ENCODE measurements around the gene TFF3. TPM values are rescaled to one million over a fixed set of nuclear protein-coding genes. Genes with fewer than 3 reads are reported as not detected.
"Not testable (repeated sequence)": the region's sequence is repeated elsewhere in the genome, so short reads cannot be mapped to it uniquely, and the experiment has no call there.

Gene TFF3
- polyA plus RNA-seq, 1 experiment, result not detected

GRCh38 chr21:42293649-42294272, 21.4 kb downstream of the TFF3 start:
- TF ChIP-seq CTCF (IDR thresholded peaks at IDR 0.05; ENCODE audit: low read depth, low read length), result no peak
- peaks cover 2% of the 10 kb centered on the region for H3K27me3 ChIP-seq (ENCODE audit: control insufficient read depth, insufficient read depth, low read length)
- no peak for DNase-seq (ENCODE audit: low read depth, low spot score)
- peaks cover 30% of the 10 kb centered on the region for H3K9me3 ChIP-seq (ENCODE audit: control insufficient read depth, insufficient read depth, low read length)
- ChIA-PET CTCF (no interaction called here), POLR2A (no interaction called here)
- no peak overlapping the region for H3K4me3 ChIP-seq (ENCODE audit: low read depth, low read length)
- H3K27ac ChIP-seq (ENCODE audit: low read depth, low read length), result no peak overlapping the region

- H3K27me3 ChIP-seq (ENCODE audit: control insufficient read depth, insufficient read depth, low read length); POLR2A ChIA-PET; CTCF ChIA-PET; H3K4me3 ChIP-seq (ENCODE audit: low read depth, low read length); H3K27ac ChIP-seq (ENCODE audit: low read depth, low read length); DNase-seq (ENCODE audit: low read depth, low spot score): not testable (repeated sequence)
- peaks cover 34% of the 10 kb centered on the region for H3K9me3 ChIP-seq (ENCODE audit: control insufficient read depth, insufficient read depth, low read length)
These were observed 22.6 kb downstream of the TFF3 start for GRCh38 chr21:42292563-42293142.

GRCh38 chr21:42291751-42292562, 23.3 kb downstream of the TFF3 start:
- DNase-seq (ENCODE audit: low read depth, low spot score), result no peak
- peaks cover 2% of the 10 kb centered on the region for H3K27me3 ChIP-seq (ENCODE audit: control insufficient read depth, insufficient read depth, low read length)
- peaks cover 35% of the 10 kb centered on the region for H3K9me3 ChIP-seq (ENCODE audit: control insufficient read depth, insufficient read depth, low read length)
- CTCF ChIA-PET, result no interaction called here
- no peak overlapping the region for H3K27ac ChIP-seq (ENCODE audit: low read depth, low read length)
- no peak for TF ChIP-seq CTCF (IDR thresholded peaks at IDR 0.05; ENCODE audit: low read depth, low read length)
- POLR2A ChIA-PET, result no interaction called here
- no peak overlapping the region for H3K4me3 ChIP-seq (ENCODE audit: low read depth, low read length)

- Histone ChIP-seq H3K27me3 (ENCODE audit: control insufficient read depth, insufficient read depth, low read length) (no peaks in the 10 kb centered on the region), H3K27ac (ENCODE audit: low read depth, low read length) (no peak overlapping the region), H3K9me3 (ENCODE audit: control insufficient read depth, insufficient read depth, low read length) (peaks cover 35% of the 10 kb centered on the region), H3K4me3 (ENCODE audit: low read depth, low read length) (no peak overlapping the region)
- no peak for TF ChIP-seq CTCF (IDR thresholded peaks at IDR 0.05; ENCODE audit: low read depth, low read length)
- no peak for DNase-seq (ENCODE audit: low read depth, low spot score)
- CTCF ChIA-PET, result no interaction called here
- POLR2A ChIA-PET, result no interaction called here
These were observed 24.0 kb downstream of the TFF3 start for GRCh38 chr21:42291003-42291750.

GRCh38 chr21:42290505-42290904, 24.7 kb downstream of the TFF3 start:
- H3K4me3 ChIP-seq (ENCODE audit: low read depth, low read length), result no peak overlapping the region
- DNase-seq (ENCODE audit: low read depth, low spot score), result no peak

More at GRCh38 chr21:42290505-42290904, 24.7 kb downstream of the TFF3 start:
- peaks cover 35% of the 10 kb centered on the region for H3K9me3 ChIP-seq (ENCODE audit: control insufficient read depth, insufficient read depth, low read length)
- H3K27me3 ChIP-seq (ENCODE audit: control insufficient read depth, insufficient read depth, low read length), result no peaks in the 10 kb centered on the region
- ChIA-PET CTCF (no interaction called here), POLR2A (no interaction called here)
- TF ChIP-seq CTCF (IDR thresholded peaks at IDR 0.05; ENCODE audit: low read depth, low read length), result no peak
- H3K27ac ChIP-seq (ENCODE audit: low read depth, low read length), result no peak overlapping the region

All from AG04450 (cell line).